Ascending aorta (tissue), 2 donors: Measurements from ENCODE around the gene ATP11B. TPM values are rescaled to one million over a fixed set of nuclear protein-coding genes. Genes with fewer than 3 reads are reported as not detected.

ENCODE experiments used
- DNase-seq, 2 donors: peaks; one replicate each; pipeline ENCODE4 v3.0.0-alpha.2; 2019; ENCODE audit warnings: low spot score in 2 of 2
- H3K27ac ChIP-seq, 2 donors: fragments of 200-600 bp; sonication (generic); one replicate each; pipeline ENCODE4 v1.5.1; 2016 to 2017; ENCODE audit warnings: mild to moderate bottlenecking in 1 of 2
- H3K27me3 ChIP-seq: fragments of 200-600 bp; sonication (generic); one replicate; pipeline ENCODE4 v1.5.1; 2017
- H3K36me3 ChIP-seq, 2 donors: fragments of 200-600 bp; sonication (generic); one replicate each; pipeline ENCODE4 v1.5.1; 2016
- H3K4me1 ChIP-seq, 2 donors: fragments of 200-600 bp; sonication (generic); one replicate each; pipeline ENCODE4 v1.5.1; 2016 to 2017; ENCODE audit warnings: mild to moderate bottlenecking in 1 of 2
- H3K4me3 ChIP-seq, 2 donors: fragments of 200-600 bp; sonication (generic); one replicate each; pipeline ENCODE4 v1.5.1; 2016 to 2017; ENCODE audit warnings: mild to moderate bottlenecking in 1 of 2
- H3K9me3 ChIP-seq, 2 donors: fragments of 200-600 bp; sonication (generic); one replicate each; pipeline ENCODE4 v1.5.1; 2016
- intact Hi-C: fragments of 100-400 bp; cut with DNase I; formaldehyde crosslinking; loops from one replicate; pipeline ENCODE4 v1.15.1; 2023
- total RNA-seq: library from RNA; depleted of rRNA; stranded (reverse); fragments of >200 nt; gene quantifications from one replicate; pipeline ENCODE4 v1.1.0, GENCODE V29; 2016
- TF ChIP-seq, protein P1 (sequence below), 3 experiments: fragments of 200-600 bp in 2 of 3; fragments of 450-650 bp in 1 of 3; sonication (generic) in 2 of 3; IDR thresholded peaks; one replicate each; pipeline ENCODE4 v1.5.1; 2016 to 2019; ENCODE audit warnings: antibody characterized with exemption in 3 of 3, mild to moderate bottlenecking in 1 of 3, moderate library complexity in 1 of 3

Gene ATP11B
- total RNA-seq, 1 donor from 2014 or later, result 117 TPM

DNA sequence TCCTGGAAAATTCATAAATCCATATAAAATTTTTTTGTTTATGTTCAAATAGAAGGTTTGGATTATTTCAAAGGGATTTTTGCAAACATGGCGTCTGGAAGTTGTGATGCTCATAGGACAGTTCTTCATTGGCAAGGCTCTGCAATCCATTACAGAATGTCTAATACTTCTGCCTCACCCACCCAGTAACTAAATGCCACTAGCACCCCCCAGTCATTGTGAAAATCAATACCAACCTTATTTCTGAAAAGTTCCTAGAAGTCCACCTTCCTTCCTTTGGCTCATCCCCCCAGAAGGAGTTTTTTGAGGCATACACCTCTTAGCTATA is 17.9 kb downstream of the ATP11B start:
- TF ChIP-seq, protein P1, sequence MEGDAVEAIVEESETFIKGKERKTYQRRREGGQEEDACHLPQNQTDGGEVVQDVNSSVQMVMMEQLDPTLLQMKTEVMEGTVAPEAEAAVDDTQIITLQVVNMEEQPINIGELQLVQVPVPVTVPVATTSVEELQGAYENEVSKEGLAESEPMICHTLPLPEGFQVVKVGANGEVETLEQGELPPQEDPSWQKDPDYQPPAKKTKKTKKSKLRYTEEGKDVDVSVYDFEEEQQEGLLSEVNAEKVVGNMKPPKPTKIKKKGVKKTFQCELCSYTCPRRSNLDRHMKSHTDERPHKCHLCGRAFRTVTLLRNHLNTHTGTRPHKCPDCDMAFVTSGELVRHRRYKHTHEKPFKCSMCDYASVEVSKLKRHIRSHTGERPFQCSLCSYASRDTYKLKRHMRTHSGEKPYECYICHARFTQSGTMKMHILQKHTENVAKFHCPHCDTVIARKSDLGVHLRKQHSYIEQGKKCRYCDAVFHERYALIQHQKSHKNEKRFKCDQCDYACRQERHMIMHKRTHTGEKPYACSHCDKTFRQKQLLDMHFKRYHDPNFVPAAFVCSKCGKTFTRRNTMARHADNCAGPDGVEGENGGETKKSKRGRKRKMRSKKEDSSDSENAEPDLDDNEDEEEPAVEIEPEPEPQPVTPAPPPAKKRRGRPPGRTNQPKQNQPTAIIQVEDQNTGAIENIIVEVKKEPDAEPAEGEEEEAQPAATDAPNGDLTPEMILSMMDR (IDR thresholded peaks at IDR 0.05), result no peak
- Histone ChIP-seq H3K27me3 (no peaks in the 10 kb centered on the region), H3K36me3 (no peaks in the 10 kb centered on the region), H3K4me3 (no peak overlapping the region), H3K4me1 (peaks cover 0 to 13% of the 10 kb centered on the region in 2 donors), H3K27ac (no peak overlapping the region), H3K9me3 (no peaks in the 10 kb centered on the region)
- DNase-seq, result no peak
- intact Hi-C loops, result no loop called here

DNA sequence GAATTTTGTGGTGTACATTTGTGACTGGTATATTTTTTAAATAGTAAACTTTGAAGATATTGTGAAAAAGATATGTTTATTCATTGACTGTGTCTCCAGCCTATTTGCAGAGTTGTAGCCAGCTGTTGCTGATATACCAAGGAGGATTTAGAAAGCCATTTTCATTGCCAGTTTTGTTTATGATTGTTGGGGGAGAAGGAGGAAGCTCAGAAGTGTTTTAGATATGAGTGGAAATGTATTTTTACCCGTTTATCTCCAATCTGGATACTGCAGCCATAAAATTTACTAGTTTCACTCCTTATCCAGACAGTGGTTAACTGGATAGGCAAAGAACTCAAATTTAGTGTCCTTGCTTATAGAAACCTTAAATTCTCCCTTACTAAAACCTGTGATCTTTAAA is 18.8 kb downstream of the ATP11B start:
- Histone ChIP-seq H3K27me3 (no peaks in the 10 kb centered on the region), H3K27ac (no peak overlapping the region), H3K36me3 (no peaks in the 10 kb centered on the region), H3K4me3 (no peak overlapping the region), H3K4me1 (peaks cover 0 to 13% of the 10 kb centered on the region in 2 donors), H3K9me3 (no peaks in the 10 kb centered on the region)
- intact Hi-C loops, result no loop called here
- TF ChIP-seq, protein P1 (IDR thresholded peaks at IDR 0.05), result no peak
- DNase-seq, result no peak

DNA sequence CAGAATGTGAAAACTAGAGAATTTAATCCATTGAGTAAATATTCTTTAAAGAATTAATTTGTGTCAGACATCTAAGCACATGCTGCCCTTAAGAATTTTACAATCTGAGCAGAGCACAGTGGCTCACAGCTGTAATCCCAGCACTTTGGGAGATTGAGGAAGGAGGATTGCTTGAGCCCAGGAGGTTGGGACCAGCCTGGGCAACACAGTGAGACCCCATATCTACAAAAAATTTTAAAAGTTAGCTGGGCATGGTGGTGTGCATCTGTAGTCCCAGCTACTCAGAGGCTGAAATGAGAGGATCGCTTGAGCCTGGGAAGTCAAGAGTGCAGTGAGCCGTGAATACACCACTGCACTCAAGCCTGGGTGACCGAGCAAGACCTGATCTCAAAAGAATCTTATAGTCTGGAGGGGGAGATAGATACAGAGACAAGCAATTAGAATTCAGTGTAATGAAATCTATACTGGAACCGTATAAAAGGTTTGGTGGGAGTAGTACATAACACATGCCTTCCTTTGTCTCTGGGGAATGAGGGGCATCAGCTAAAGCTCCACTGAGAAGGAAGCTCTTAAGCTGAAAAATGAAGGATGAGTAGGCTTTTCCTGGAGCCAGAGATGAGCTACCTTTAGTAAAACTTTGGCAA is 21.2 kb downstream of the ATP11B start:
- Histone ChIP-seq H3K27me3 (no peaks in the 10 kb centered on the region), H3K9me3 (no peaks in the 10 kb centered on the region), H3K4me1 (no peaks in the 10 kb centered on the region), H3K4me3 (no peak overlapping the region), H3K27ac (no peak overlapping the region), H3K36me3 (no peaks in the 10 kb centered on the region)
- TF ChIP-seq, protein P1 (IDR thresholded peaks at IDR 0.05), result no peak
- no peak for DNase-seq
- intact Hi-C loops, result no loop called here

DNA sequence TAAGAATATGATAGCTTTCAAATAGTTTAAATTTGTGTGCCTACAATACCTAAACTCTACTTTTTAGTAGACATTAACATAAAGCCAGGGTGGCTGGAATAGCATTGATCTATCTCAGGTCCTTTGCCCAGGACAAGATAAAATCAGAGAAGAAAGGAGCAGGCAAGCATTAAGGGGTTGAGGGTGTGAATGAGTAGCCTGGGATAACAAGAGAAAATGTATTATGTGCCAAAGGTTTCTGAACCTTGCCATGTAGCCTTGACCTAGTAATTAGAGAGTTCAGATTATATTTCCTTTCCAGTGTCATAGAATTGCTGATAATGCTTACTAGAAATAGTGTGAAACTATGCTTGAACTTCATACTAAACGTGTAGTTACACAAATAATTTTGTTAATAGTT is 22.9 kb downstream of the ATP11B start:
- intact Hi-C loops, result no loop called here
- no peaks in the 10 kb centered on the region for H3K9me3 ChIP-seq
- no peak for DNase-seq
- no peaks in the 10 kb centered on the region for H3K4me1 ChIP-seq
- H3K27ac ChIP-seq, result no peak overlapping the region
- TF ChIP-seq, protein P1 (IDR thresholded peaks at IDR 0.05), result no peak
- peaks cover 0 to 3% of the 10 kb centered on the region in 2 donors for H3K36me3 ChIP-seq
- no peaks in the 10 kb centered on the region for H3K27me3 ChIP-seq
- no peak overlapping the region for H3K4me3 ChIP-seq

DNA sequence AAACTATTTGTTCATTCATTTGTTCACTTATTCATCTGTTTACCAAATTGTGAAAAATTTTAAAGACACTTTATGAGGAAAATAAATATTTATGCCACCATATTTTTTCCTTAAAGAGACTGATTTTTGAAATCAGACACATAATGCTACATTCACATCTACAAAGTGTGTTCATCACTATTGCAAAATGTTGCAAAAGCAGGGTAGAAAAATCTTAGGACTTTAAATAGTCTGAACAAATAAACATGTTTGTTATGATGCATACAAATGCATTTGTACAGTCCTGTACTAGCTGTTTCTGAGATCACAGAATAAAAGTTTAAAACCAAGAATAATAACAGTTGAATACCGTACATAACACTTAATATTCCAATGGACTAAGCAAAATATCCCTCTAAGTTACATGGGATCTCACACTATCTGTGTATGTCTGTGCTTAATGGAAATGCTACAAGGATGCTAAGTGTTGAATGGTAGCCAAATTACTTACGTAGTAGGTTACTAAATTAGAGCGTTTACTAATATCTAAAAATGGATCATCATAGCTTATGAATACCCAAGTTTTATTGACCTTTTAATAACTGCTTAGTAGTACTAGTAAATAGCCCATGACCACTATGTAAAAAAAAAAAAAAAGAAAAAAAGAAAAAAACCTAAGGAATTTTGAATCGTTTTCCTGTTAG is 25.1 kb downstream of the ATP11B start:
- H3K36me3 ChIP-seq, result peaks cover 3 to 10% of the 10 kb centered on the region in 2 donors
- TF ChIP-seq, protein P1 (IDR thresholded peaks at IDR 0.05), result no peak
- no peaks in the 10 kb centered on the region for H3K9me3 ChIP-seq
- H3K27me3 ChIP-seq, result no peaks in the 10 kb centered on the region
- no peaks in the 10 kb centered on the region for H3K4me1 ChIP-seq
- no peak for DNase-seq
- intact Hi-C loops, result no loop called here
- no peak overlapping the region for H3K27ac ChIP-seq
- H3K4me3 ChIP-seq, result no peak overlapping the region
